Islet of Langerhans (tissue), 1 donor: ENCODE measurements around the gene HYAL1.

Experiments
- FAIRE-seq: peaks from one replicate; lab custom pipeline; 2011; peaks lifted over from hg19 to GRCh38; lab: Jason Lieb, UNC

Gene HYAL1

GRCh38 chr3:50303013-50303815 lies at the start of gene HYAL1:
HYAL1 (minus strand) TSS chr3:50303574; CDS start chr3:50302956, 618 bp downstream.
- FAIRE-seq: no peak

- FAIRE-seq: no peak
Observed at GRCh38 chr3:50352781-50353180, 49.4 kb upstream of the HYAL1 start.

- no peak for FAIRE-seq
Observed at GRCh38 chr3:50351323-50351697, 47.9 kb upstream of the HYAL1 start.

GRCh38 chr3:50350527-50351322 lies 47.4 kb upstream of the HYAL1 start, which contains the start of the genes CYB561D2 and NPRL2:
CYB561D2 (plus strand) TSS chr3:50350862; CDS start chr3:50351434, 572 bp downstream.
NPRL2 (minus strand) TSS chr3:50350775; CDS start chr3:50350652, 123 bp downstream.
- FAIRE-seq: no peak

- no peak for FAIRE-seq
Observed at GRCh38 chr3:50350213-50350526, 46.8 kb upstream of the HYAL1 start.

- peak; percentile 86 for FAIRE-seq
Observed at GRCh38 chr3:50347187-50347813, 43.9 kb upstream of the HYAL1 start.

GRCh38 chr3:50345586-50346234 lies 42.3 kb upstream of the HYAL1 start, which contains the start of gene ZMYND10:
ZMYND10 (minus strand) TSS chr3:50345732; CDS start chr3:50345579, 153 bp downstream.
- FAIRE-seq: no peak

GRCh38 chr3:50345008-50345407 lies 41.6 kb upstream of the HYAL1 start:
- no peak for FAIRE-seq

GRCh38 chr3:50342813-50343633 lies 39.6 kb upstream of the HYAL1 start:
- FAIRE-seq: no peak

GRCh38 chr3:50341996-50342650 lies 38.7 kb upstream of the HYAL1 start:
- FAIRE-seq: no peak

GRCh38 chr3:50341537-50341936 lies 38.2 kb upstream of the HYAL1 start:
- FAIRE-seq: no peak

- FAIRE-seq: no peak
Observed at GRCh38 chr3:50340448-50341329, 37.3 kb upstream of the HYAL1 start, which contains the start of gene RASSF1. RASSF1 (minus strand) TSS chr3:50340836; CDS start chr3:50340805, 31 bp downstream.

- FAIRE-seq: no peak
Observed at GRCh38 chr3:50340147-50340447, 36.7 kb upstream of the HYAL1 start.

- FAIRE-seq: no peak
Observed at GRCh38 chr3:50339485-50340146, 36.2 kb upstream of the HYAL1 start.

GRCh38 chr3:50338965-50339364 lies 35.6 kb upstream of the HYAL1 start:
- no peak for FAIRE-seq

GRCh38 chr3:50337175-50337861 lies 33.9 kb upstream of the HYAL1 start:
- FAIRE-seq: peak; percentile 89

- FAIRE-seq: no peak
Observed at GRCh38 chr3:50336452-50337174, 33.2 kb upstream of the HYAL1 start.
